CD4-positive, alpha-beta T cell (primary cell): Measurements from ENCODE around the gene G6PD. TPM values are rescaled to one million over a fixed set of nuclear protein-coding genes. Genes with fewer than 3 reads are reported as not detected.

ENCODE experiments used
- ATAC-seq: fragments of 200-7000 bp; cut with Tn5 transposase; one replicate; pipeline ENCODE4 v1.10.0; 2022; ENCODE audit warnings: mild to moderate bottlenecking; ENCODE audit not compliant: poor library complexity
- CTCF ChIA-PET: fragments of 350-600 bp; sonication (Branson Sonifier 250); formaldehyde crosslinking; loops from one replicate; lab custom pipeline; 2021; ENCODE audit warnings: antibody characterized with exemption, inconsistent platforms; lab: Charles Lee
- POLR2A ChIA-PET: fragments of 350-600 bp; sonication (Branson Sonifier 250); formaldehyde crosslinking; loops from one replicate; lab custom pipeline; 2021; ENCODE audit warnings: antibody characterized with exemption, inconsistent platforms; lab: Charles Lee
- DNase-seq, 14 experiments: peaks; one replicate each; pipeline ENCODE4 v3.0.0-alpha.2; 2013 to 2020; ENCODE audit warnings: mixed read lengths in 2 of 14
- H3K27ac ChIP-seq, 2 donors: one replicate each; pipeline versions ENCODE4 v1.5.1 to v1.7.0; 2013; ENCODE audit warnings: low read length in 2 of 2, low read depth in 1 of 2, mild to moderate bottlenecking in 1 of 2
- H3K27me3 ChIP-seq, 2 experiments: 1 replicate in 1 of 2; 2 replicates in 1 of 2; pipeline versions ENCODE4 v1.6.1 to v1.7.0; 2013; ENCODE audit warnings: low read length in 2 of 2, control low read depth in 1 of 2, mild to moderate bottlenecking in 1 of 2, moderate library complexity in 1 of 2; ENCODE audit not compliant: insufficient read depth in 2 of 2, control insufficient read depth in 1 of 2
- H3K36me3 ChIP-seq: one replicate; pipeline ENCODE4 v1.6.1; 2013; ENCODE audit warnings: low read length, control low read depth; ENCODE audit not compliant: insufficient read depth
- H3K4me1 ChIP-seq: one replicate; pipeline ENCODE4 v1.6.1; 2013; ENCODE audit warnings: low read length, control low read depth; ENCODE audit not compliant: insufficient read depth
- H3K4me3 ChIP-seq: one replicate; pipeline ENCODE4 v1.5.1; 2013; ENCODE audit warnings: mild to moderate bottlenecking, low read length, moderate library complexity
- H3K9me3 ChIP-seq, 2 experiments: 1 replicate in 1 of 2; 2 replicates in 1 of 2; pipeline versions ENCODE4 v1.6.1 to v1.7.0; 2013; ENCODE audit warnings: low read length in 2 of 2, mild to moderate bottlenecking in 2 of 2, control low read depth in 1 of 2, moderate library complexity in 1 of 2; ENCODE audit not compliant: control insufficient read depth in 1 of 2, insufficient read depth in 1 of 2
- H3K27ac Mint-ChIP-seq: one replicate; pipeline ENCODE4 v1.8.0; 2020; ENCODE audit warnings: mixed read lengths
- H3K27me3 Mint-ChIP-seq: one replicate; pipeline ENCODE4 v1.8.0; 2021; ENCODE audit warnings: mixed read lengths
- H3K36me3 Mint-ChIP-seq: one replicate; pipeline ENCODE4 v1.8.0; 2021; ENCODE audit warnings: low read depth, mixed read lengths
- H3K4me1 Mint-ChIP-seq: one replicate; pipeline ENCODE4 v1.8.0; 2021; ENCODE audit warnings: low read depth, mixed read lengths
- H3K4me3 Mint-ChIP-seq: one replicate; pipeline ENCODE4 v1.8.0; 2020; ENCODE audit warnings: mild to moderate bottlenecking, mixed read lengths
- H3K9me3 Mint-ChIP-seq: one replicate; pipeline ENCODE4 v1.8.0; 2020; ENCODE audit warnings: mixed read lengths
- CTCF ChIP-seq: fragments of 200-600 bp; IDR thresholded peaks from one replicate; pipeline ENCODE4 v1.8.0; 2022; ENCODE audit warnings: antibody characterized with exemption, mild to moderate bottlenecking
- intact Hi-C, 2 experiments: fragments of 100-400 bp; cut with DNase I in 1 of 2; cut with micrococcal nuclease in 1 of 2; formaldehyde crosslinking; loops; one replicate each; pipeline versions ENCODE4 v1.15.1 to v1.9.0; 2023 to 2025; cut with DNase I, micrococcal nuclease
- total RNA-seq, 174 experiments: library from RNA in 2 of 174; stranded (reverse) in 2 of 174; gene quantifications; one replicate each; pipeline ENCODE4 v1.2.3 and lab custom pipeline; 2021 to 2026

The G6PD gene
- total RNA-seq, 2 experiments from 2014 or later = 17.4 to 20.3 TPM

- Histone ChIP-seq H3K27ac (no peak overlapping the region), H3K27me3 (no peaks in the 10 kb centered on the region), H3K4me1 (peaks cover 9% of the 10 kb centered on the region), H3K4me3 (no peak overlapping the region), H3K36me3 (peaks cover 30% of the 10 kb centered on the region), H3K9me3 (no peaks in the 10 kb centered on the region)
- Mint-ChIP-seq H3K36me3 (peaks cover 6% of the 10 kb centered on the region), H3K9me3 (no peaks in the 10 kb centered on the region), H3K27me3 (no peaks in the 10 kb centered on the region), H3K4me1 (peaks cover 6% of the 10 kb centered on the region), H3K27ac (no peak overlapping the region), H3K4me3 (no peak overlapping the region)
- ChIA-PET POLR2A (interaction anchor here (1.4 to 1.7 kb wide), 3 partner anchors 16 to 135 kb away, joined by 3 to 8 read pairs (median 3); partner anchors contain the start of gene RPL10), CTCF (no interaction called here)
- no peak for ATAC-seq
- TF ChIP-seq CTCF = no peak
- DNase-seq = no peak
- intact Hi-C loops = loop anchor here (2.0 to 5.0 kb wide), 3 partner anchors 16 to 135 kb away; partner anchors contain the start of genes FAM3A (in 1 of the 2) and RPL10 (in 1 of the 2)
Measured at GRCh38 chrX:154532690-154533089, 14.0 kb downstream of the G6PD start.

GRCh38 chrX:154531626-154532025, 15.0 kb downstream of the G6PD start:
- POLR2A ChIA-PET = interaction anchor here (0.6 to 1.6 kb wide), 3 partner anchors 15 to 148 kb away, joined by 3 to 8 read pairs (median 3); partner anchors contain the start of gene RPL10
- Mint-ChIP-seq H3K4me3 (no peak overlapping the region), H3K27me3 (no peaks in the 10 kb centered on the region), H3K27ac (no peak overlapping the region), H3K4me1 (peaks cover 16% of the 10 kb centered on the region), H3K9me3 (no peaks in the 10 kb centered on the region), H3K36me3 (peaks cover 6% of the 10 kb centered on the region)
- Histone ChIP-seq H3K4me3 (no peak overlapping the region), H3K27ac (no peak overlapping the region), H3K9me3 (no peaks in the 10 kb centered on the region), H3K27me3 (no peaks in the 10 kb centered on the region), H3K4me1 (peaks cover 19% of the 10 kb centered on the region), H3K36me3 (peaks cover 27% of the 10 kb centered on the region)
- no peak for TF ChIP-seq CTCF
- CTCF ChIA-PET = no interaction called here
- ATAC-seq (no peak), DNase-seq (no peak)
- intact Hi-C loops = loop anchor here (2.0 to 5.0 kb wide), 3 partner anchors 15 to 134 kb away; partner anchors contain the start of genes FAM3A (in 1 of the 2) and RPL10 (in 1 of the 2)

GRCh38 chrX:154530286-154530685, 16.4 kb downstream of the G6PD start:
- ChIA-PET POLR2A (no interaction called here), CTCF (no interaction called here)
- TF ChIP-seq CTCF = no peak
- Histone ChIP-seq H3K4me1 (peaks cover 32% of the 10 kb centered on the region), H3K9me3 (no peaks in the 10 kb centered on the region), H3K27ac (no peak overlapping the region), H3K36me3 (peaks cover 21% of the 10 kb centered on the region), H3K27me3 (no peaks in the 10 kb centered on the region), H3K4me3 (no peak overlapping the region)
- Mint-ChIP-seq H3K9me3 (no peaks in the 10 kb centered on the region), H3K4me1 (peaks cover 27% of the 10 kb centered on the region), H3K4me3 (no peak overlapping the region), H3K36me3 (peaks cover 6% of the 10 kb centered on the region), H3K27ac (no peak overlapping the region), H3K27me3 (no peaks in the 10 kb centered on the region)
- intact Hi-C loops = loop anchor here (5.0 kb wide), 2 partner anchors 128 to 133 kb away; partner anchors contain the start of gene RPL10 (in 1 of the 2)
- DNase-seq = no peak
- ATAC-seq = no peak
